Measurements from ENCODE around the gene VANGL1.

The VANGL1 gene

DNA sequence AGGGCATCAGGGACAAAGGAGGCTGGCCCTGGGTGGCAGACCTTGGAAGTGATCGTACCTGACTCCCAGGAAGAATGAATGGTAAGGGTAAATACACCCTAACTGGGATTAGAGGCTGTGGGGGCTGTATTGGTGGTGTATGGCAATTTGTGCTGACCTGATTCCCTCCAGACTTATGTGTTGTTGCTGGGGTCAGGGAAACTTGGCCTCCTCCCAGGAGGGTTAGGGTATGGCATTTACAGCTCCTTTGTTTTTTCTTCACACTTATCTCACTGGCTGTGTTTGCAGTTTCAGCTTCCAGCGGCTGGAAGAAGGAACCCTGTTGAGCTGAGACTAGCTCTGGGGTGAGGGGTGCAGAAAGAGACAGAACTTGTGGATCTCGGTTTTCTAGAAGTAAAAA lies 8.2 kb downstream of the VANGL1 start:
- TF ChIP-seq EZH2phosphoT487 (IDR thresholded peaks at IDR 0.05; ENCODE audit: low read length) (no peak), EZH2 (optimal IDR thresholded peaks at IDR 0.05; ENCODE audit: low read depth, low read length) (no peak)
- TF ChIP-seq, protein P1, sequence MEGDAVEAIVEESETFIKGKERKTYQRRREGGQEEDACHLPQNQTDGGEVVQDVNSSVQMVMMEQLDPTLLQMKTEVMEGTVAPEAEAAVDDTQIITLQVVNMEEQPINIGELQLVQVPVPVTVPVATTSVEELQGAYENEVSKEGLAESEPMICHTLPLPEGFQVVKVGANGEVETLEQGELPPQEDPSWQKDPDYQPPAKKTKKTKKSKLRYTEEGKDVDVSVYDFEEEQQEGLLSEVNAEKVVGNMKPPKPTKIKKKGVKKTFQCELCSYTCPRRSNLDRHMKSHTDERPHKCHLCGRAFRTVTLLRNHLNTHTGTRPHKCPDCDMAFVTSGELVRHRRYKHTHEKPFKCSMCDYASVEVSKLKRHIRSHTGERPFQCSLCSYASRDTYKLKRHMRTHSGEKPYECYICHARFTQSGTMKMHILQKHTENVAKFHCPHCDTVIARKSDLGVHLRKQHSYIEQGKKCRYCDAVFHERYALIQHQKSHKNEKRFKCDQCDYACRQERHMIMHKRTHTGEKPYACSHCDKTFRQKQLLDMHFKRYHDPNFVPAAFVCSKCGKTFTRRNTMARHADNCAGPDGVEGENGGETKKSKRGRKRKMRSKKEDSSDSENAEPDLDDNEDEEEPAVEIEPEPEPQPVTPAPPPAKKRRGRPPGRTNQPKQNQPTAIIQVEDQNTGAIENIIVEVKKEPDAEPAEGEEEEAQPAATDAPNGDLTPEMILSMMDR (IDR thresholded peaks at IDR 0.05; ENCODE audit: low read length) = no peak
- Histone ChIP-seq H3K9ac (ENCODE audit: low read length) (peak overlapping the region; percentile 51; the same call in 1 of the 2 replicates), H3K4me1 (ENCODE audit: low read length) (peaks cover 26% of the 10 kb centered on the region), H4K20me1 (ENCODE audit: insufficient read depth, low read length) (no peaks in the 10 kb centered on the region), H3K9me2 (replicated peaks; ENCODE audit: insufficient read depth, low read length) (no peaks in the 10 kb centered on the region), H3F3A (ENCODE audit: insufficient read depth, low read length) (peaks cover 23% of the 10 kb centered on the region), H3K27me3 (replicated peaks; ENCODE audit: insufficient read depth, low read length) (no peaks in the 10 kb centered on the region), H3K36me3 (replicated peaks; ENCODE audit: insufficient read depth, low read length) (no peaks in the 10 kb centered on the region), H3K9me3 (replicated peaks; ENCODE audit: insufficient read depth, low read length) (no peaks in the 10 kb centered on the region), H3K79me2 (ENCODE audit: low read length) (peaks cover 40% of the 10 kb centered on the region), H3K4me3 (ENCODE audit: low read length) (peak overlapping the region; percentile 32), H3K27ac (ENCODE audit: low read length) (peak overlapping the region; percentile 86), H3K4me2 (ENCODE audit: low read depth, low read length) (peak overlapping the region; percentile 86), H2AFZ (ENCODE audit: low read length) (no peak overlapping the region)
- no peak for DNase-seq

- Histone ChIP-seq H3F3A (ENCODE audit: insufficient read depth, low read length) (peaks cover 23% of the 10 kb centered on the region), H3K9me2 (replicated peaks; ENCODE audit: insufficient read depth, low read length) (no peaks in the 10 kb centered on the region), H4K20me1 (ENCODE audit: insufficient read depth, low read length) (no peaks in the 10 kb centered on the region), H2AFZ (ENCODE audit: low read length) (no peak overlapping the region), H3K9me3 (replicated peaks; ENCODE audit: insufficient read depth, low read length) (no peaks in the 10 kb centered on the region), H3K9ac (ENCODE audit: low read length) (no peak overlapping the region), H3K36me3 (replicated peaks; ENCODE audit: insufficient read depth, low read length) (no peaks in the 10 kb centered on the region), H3K4me2 (ENCODE audit: low read depth, low read length) (no peak overlapping the region), H3K27ac (ENCODE audit: low read length) (no peak overlapping the region), H3K4me1 (ENCODE audit: low read length) (peaks cover 26% of the 10 kb centered on the region), H3K4me3 (ENCODE audit: low read length) (no peak overlapping the region), H3K79me2 (ENCODE audit: low read length) (peaks cover 32% of the 10 kb centered on the region), H3K27me3 (replicated peaks; ENCODE audit: insufficient read depth, low read length) (no peaks in the 10 kb centered on the region)
- TF ChIP-seq EZH2 (optimal IDR thresholded peaks at IDR 0.05; ENCODE audit: low read depth, low read length) (no peak), EZH2phosphoT487 (IDR thresholded peaks at IDR 0.05; ENCODE audit: low read length) (no peak)
- TF ChIP-seq, protein P1 (IDR thresholded peaks at IDR 0.05; ENCODE audit: low read length) = no peak
- no peak for DNase-seq
These were observed 9.2 kb downstream of the VANGL1 start for GRCh38 chr1:115650961-115651360.

GRCh38 chr1:115651391-115651790 lies 9.6 kb downstream of the VANGL1 start:
- no peak for DNase-seq
- no peaks in the 10 kb centered on the region for H3K27me3 ChIP-seq (replicated peaks; ENCODE audit: insufficient read depth, low read length)
- no peaks in the 10 kb centered on the region for H4K20me1 ChIP-seq (ENCODE audit: insufficient read depth, low read length)
- no peak overlapping the region for H3K9ac ChIP-seq (ENCODE audit: low read length)
- peaks cover 26% of the 10 kb centered on the region for H3K4me1 ChIP-seq (ENCODE audit: low read length)
- H3K9me2 ChIP-seq (replicated peaks; ENCODE audit: insufficient read depth, low read length) = no peaks in the 10 kb centered on the region
- peaks cover 23% of the 10 kb centered on the region for H3F3A ChIP-seq (ENCODE audit: insufficient read depth, low read length)
- H3K36me3 ChIP-seq (replicated peaks; ENCODE audit: insufficient read depth, low read length) = no peaks in the 10 kb centered on the region
- no peak overlapping the region for H3K4me2 ChIP-seq (ENCODE audit: low read depth, low read length)
- no peaks in the 10 kb centered on the region for H3K9me3 ChIP-seq (replicated peaks; ENCODE audit: insufficient read depth, low read length)
- H3K27ac ChIP-seq (ENCODE audit: low read length) = no peak overlapping the region
- H3K79me2 ChIP-seq (ENCODE audit: low read length) = peaks cover 28% of the 10 kb centered on the region
- no peak for TF ChIP-seq EZH2 (optimal IDR thresholded peaks at IDR 0.05; ENCODE audit: low read depth, low read length)
- TF ChIP-seq, protein P1 (IDR thresholded peaks at IDR 0.05; ENCODE audit: low read length) = no peak
- TF ChIP-seq EZH2phosphoT487 (IDR thresholded peaks at IDR 0.05; ENCODE audit: low read length) = no peak
- no peak overlapping the region for H3K4me3 ChIP-seq (ENCODE audit: low read length)
- no peak overlapping the region for H2AFZ ChIP-seq (ENCODE audit: low read length)
